ENCODE data around the gene ATP1A2. TPM values are rescaled to one million over a fixed set of nuclear protein-coding genes. Genes with fewer than 3 reads are reported as not detected.

The ATP1A2 gene
- total and polyA plus RNA-seq, 2 of the 8 experiments (the other 6 are each of a cell fraction or from before 2014, with no cell fraction given), result 39.7 to 40.8 TPM

DNA sequence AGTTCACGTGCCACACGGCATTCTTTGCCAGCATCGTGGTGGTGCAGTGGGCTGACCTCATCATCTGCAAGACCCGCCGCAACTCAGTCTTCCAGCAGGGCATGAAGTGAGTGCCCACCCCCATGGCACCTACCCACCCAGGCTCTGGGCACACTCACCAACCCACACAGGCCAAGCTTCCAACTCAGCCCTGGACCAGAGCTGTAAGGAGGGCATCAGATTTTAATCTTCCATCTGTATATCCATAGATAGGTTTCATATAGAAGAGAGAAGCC is 21.3 kb downstream of the ATP1A2 start (continued):
- TF ChIP-seq ZNF274 (IDR thresholded peaks at IDR 0.05; ENCODE audit: borderline replicate concordance, extremely low read depth, low read length) (no peak), CTBP2 (IDR thresholded peaks at IDR 0.05; ENCODE audit: borderline replicate concordance, insufficient read depth, insufficient read length, low read length) (no peak), SIN3A (conservative IDR thresholded peaks at IDR 0.05 in 1 of 2, IDR thresholded peaks at IDR 0.05 in 1 of 2; ENCODE audit: low read depth in 1 of 2, low read length in 2 of 2) (no peak), RFX5 (IDR thresholded peaks at IDR 0.05; ENCODE audit: borderline replicate concordance, low read depth, low read length) (no peak), KDM5A (IDR thresholded peaks at IDR 0.05; ENCODE audit: low read length) (no peak)
